Activated naive CD4-positive, alpha-beta T cell treated with anti-CD3 and anti-CD28 coated beads for 36 hours (primary cell): ENCODE results near the gene WNK2. TPM values are rescaled to one million over a fixed set of nuclear protein-coding genes. Genes with fewer than 3 reads are reported as not detected.

ENCODE experiments used
- CTCF ChIA-PET: fragments of 350-600 bp; sonication (Branson Sonifier 250); formaldehyde crosslinking; loops from one replicate; lab custom pipeline; 2021; ENCODE audit warnings: antibody characterized with exemption; lab: Charles Lee
- DNase-seq: peaks from one replicate; pipeline ENCODE4 v3.0.0-alpha.2; 2020
- H3K27ac Mint-ChIP-seq: one replicate; pipeline ENCODE4 v1.8.0; 2021; ENCODE audit warnings: mild to moderate bottlenecking, mixed read lengths
- H3K27me3 Mint-ChIP-seq: one replicate; pipeline ENCODE4 v1.8.0; 2021; ENCODE audit warnings: low read depth, mixed read lengths
- H3K36me3 Mint-ChIP-seq: one replicate; pipeline ENCODE4 v1.8.0; 2021; ENCODE audit warnings: low read depth, mixed read lengths
- H3K4me1 Mint-ChIP-seq: one replicate; pipeline ENCODE4 v1.8.0; 2021; ENCODE audit warnings: low read depth, mixed read lengths
- H3K4me3 Mint-ChIP-seq: one replicate; pipeline ENCODE4 v1.8.0; 2021; ENCODE audit warnings: mild to moderate bottlenecking, moderate library complexity, mixed read lengths
- H3K9me3 Mint-ChIP-seq: one replicate; pipeline ENCODE4 v1.8.0; 2021; ENCODE audit warnings: mixed read lengths
- intact Hi-C: fragments of 100-400 bp; cut with micrococcal nuclease; formaldehyde crosslinking; loops from one replicate; pipeline ENCODE4 v1.15.1; 2023
- total RNA-seq, 2 experiments: library from RNA; stranded (reverse); gene quantifications; one replicate each; pipeline ENCODE4 v1.2.3, GENCODE V29; 2021

WNK2 gene
- total RNA-seq, 2 experiments from 2014 or later: 5.2 to 5.8 TPM

DNA sequence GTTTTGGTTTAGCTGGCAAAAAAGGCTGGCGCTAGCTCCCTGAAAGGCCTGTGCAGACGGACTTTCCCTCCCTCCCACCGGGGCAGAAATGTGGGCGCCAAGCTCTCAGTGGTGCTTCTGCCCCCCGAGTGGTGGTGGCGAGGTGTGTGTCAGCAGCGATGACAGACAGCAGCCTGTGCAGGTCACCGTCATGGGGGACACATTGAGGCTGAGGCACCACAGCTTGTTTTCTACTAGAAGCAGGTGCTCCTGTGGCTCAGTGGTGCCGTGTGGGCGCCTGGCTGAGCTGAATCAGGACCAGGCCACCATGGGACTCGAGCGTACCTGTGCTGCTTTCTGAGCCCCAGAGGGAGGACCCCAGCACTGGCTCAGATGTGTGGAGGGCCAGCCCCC is 6.2 kb downstream of the WNK2 start:
- H3K9me3 Mint-ChIP-seq: no peaks in the 10 kb centered on the region
- CTCF ChIA-PET: interaction anchor here (0.7 kb wide), 1 partner anchor 8 kb away, joined by 3 read pairs; no protein-coding TSS in a partner anchor
- DNase-seq: no peak
- peaks cover 6% of the 10 kb centered on the region for H3K27me3 Mint-ChIP-seq
- no peak overlapping the region for H3K27ac Mint-ChIP-seq
- intact Hi-C loops: no loop called here
- H3K36me3 Mint-ChIP-seq: no peaks in the 10 kb centered on the region
- H3K4me3 Mint-ChIP-seq: no peak overlapping the region
- H3K4me1 Mint-ChIP-seq: no peaks in the 10 kb centered on the region

DNA sequence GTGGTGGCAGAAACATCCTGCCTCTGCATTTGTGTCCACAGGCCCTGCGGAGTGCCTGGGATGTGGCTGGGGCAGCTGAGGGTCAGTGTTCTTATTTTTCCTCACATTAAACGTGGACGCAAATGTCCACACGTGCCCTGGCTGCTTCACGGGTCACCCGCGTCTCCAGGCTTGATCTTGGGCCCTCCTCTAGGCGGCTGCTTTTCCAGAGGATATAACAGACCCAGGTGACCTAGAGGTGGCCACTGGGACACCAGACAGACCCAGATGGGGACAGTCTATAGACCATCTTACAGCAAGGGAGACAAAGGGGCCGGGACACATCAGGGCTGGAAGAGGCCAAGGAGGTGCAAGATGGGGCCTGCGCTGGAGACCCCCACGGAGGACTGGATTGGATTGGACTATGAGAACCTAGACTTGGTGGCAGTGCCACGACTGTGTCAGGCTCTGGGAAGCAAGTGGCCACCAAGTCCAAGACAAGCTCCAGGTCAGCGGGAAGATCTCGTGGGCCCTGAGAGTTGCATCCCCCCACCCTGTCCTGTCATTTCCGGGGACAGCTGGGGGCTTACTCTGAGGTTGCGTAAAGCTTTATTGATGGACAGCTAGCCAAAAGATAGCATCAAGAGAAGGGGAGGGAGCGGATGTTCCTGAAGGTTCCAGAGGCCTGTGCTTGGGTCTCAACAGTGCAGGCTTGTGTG is 6.9 kb downstream of the WNK2 start:
- CTCF ChIA-PET: no interaction called here
- no peaks in the 10 kb centered on the region for H3K4me1 Mint-ChIP-seq
- no peak overlapping the region for H3K4me3 Mint-ChIP-seq
- H3K9me3 Mint-ChIP-seq: no peaks in the 10 kb centered on the region
- H3K36me3 Mint-ChIP-seq: no peaks in the 10 kb centered on the region
- intact Hi-C loops: no loop called here
- DNase-seq: no peak
- peaks cover 2% of the 10 kb centered on the region for H3K27me3 Mint-ChIP-seq
- no peak overlapping the region for H3K27ac Mint-ChIP-seq

- Mint-ChIP-seq H3K4me1 (no peaks in the 10 kb centered on the region), H3K4me3 (no peak overlapping the region), H3K27ac (no peak overlapping the region), H3K36me3 (no peaks in the 10 kb centered on the region), H3K9me3 (no peaks in the 10 kb centered on the region), H3K27me3 (no peaks in the 10 kb centered on the region)
- intact Hi-C loops: no loop called here
- no peak for DNase-seq
- CTCF ChIA-PET: no interaction called here
Measured at GRCh38 chr9:93191354-93191660, 7.4 kb downstream of the WNK2 start.

DNA sequence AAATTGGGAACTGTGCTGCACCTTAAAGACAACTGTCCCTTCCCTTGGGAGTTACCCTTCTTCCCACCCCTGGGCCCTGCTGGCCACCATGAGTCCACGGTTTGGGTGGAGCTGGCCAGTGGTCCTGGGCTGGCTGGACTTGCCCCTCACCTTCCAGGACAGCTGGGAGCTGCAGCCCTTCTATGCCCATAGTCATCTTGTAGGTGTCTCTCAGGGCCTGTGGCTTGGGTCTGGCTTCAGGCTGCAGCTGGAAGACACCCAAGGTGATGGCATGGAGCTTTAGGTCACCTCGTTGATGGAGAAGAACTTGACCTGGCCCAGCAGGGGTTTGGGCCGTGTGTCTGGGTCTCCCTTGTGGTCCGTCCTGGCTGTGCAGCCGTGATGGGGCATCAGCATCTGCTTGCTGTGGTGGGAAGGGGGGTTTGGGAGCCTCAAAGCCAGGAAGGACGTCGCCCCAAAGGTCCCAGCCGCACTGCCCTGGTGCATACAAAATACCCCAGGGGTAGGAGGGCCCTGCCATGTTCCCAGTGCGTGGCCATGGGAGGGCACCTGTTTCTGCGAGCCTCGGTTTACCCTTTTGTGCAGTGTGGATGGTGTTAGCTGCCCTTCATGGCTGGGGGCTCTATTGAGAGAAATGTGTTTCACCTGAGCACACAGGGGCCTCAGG is 8.9 kb downstream of the WNK2 start:
- intact Hi-C loops: no loop called here
- no peak for DNase-seq
- Mint-ChIP-seq H3K4me1 (no peaks in the 10 kb centered on the region), H3K27ac (no peak overlapping the region), H3K36me3 (no peaks in the 10 kb centered on the region), H3K27me3 (no peaks in the 10 kb centered on the region), H3K9me3 (peaks cover 1% of the 10 kb centered on the region), H3K4me3 (no peak overlapping the region)
- CTCF ChIA-PET: interaction anchor here (0.8 kb wide), 1 partner anchor 92 kb away, joined by 3 read pairs; no protein-coding TSS in a partner anchor

GRCh38 chr9:93193388-93194220 is 9.7 kb downstream of the WNK2 start:
- CTCF ChIA-PET: interaction anchor here (0.7 kb wide), 1 partner anchor 444 kb away, joined by 3 read pairs; no protein-coding TSS in a partner anchor
- intact Hi-C loops: no loop called here
- no peaks in the 10 kb centered on the region for H3K27me3 Mint-ChIP-seq

DNA sequence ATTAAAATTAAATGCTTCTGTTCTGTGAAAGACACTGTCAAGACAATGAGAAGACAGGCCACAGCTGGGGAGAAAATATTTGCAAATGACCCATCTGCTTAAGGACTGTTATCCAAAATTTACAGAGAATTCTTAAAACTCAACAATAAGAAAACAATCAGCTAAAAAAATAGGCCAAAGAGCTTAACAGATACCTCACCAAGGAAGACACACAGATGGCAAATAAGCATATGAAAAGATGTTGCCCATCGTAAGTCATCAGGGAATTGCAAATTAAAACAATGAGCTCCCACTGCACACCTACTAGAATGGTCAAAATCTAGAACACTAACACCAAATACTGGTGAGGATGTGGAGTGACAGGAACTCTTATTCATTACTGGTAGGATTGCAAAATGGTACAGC is 10.3 kb downstream of the WNK2 start:
- Mint-ChIP-seq H3K4me1 (no peaks in the 10 kb centered on the region), H3K36me3 (no peaks in the 10 kb centered on the region), H3K27me3 (no peaks in the 10 kb centered on the region), H3K27ac (no peak overlapping the region), H3K4me3 (no peak overlapping the region), H3K9me3 (peaks cover 1% of the 10 kb centered on the region)
- intact Hi-C loops: no loop called here
- CTCF ChIA-PET: interaction anchor here (0.7 kb wide), 1 partner anchor 444 kb away, joined by 3 read pairs; no protein-coding TSS in a partner anchor
- no peak for DNase-seq

More at GRCh38 chr9:93193388-93194220, 9.7 kb downstream of the WNK2 start:
- H3K9me3 Mint-ChIP-seq: peaks cover 1% of the 10 kb centered on the region
- H3K4me3 Mint-ChIP-seq: no peak overlapping the region
- no peak overlapping the region for H3K27ac Mint-ChIP-seq
- H3K4me1 Mint-ChIP-seq: no peaks in the 10 kb centered on the region
- H3K36me3 Mint-ChIP-seq: no peaks in the 10 kb centered on the region
- no peak for DNase-seq

DNA sequence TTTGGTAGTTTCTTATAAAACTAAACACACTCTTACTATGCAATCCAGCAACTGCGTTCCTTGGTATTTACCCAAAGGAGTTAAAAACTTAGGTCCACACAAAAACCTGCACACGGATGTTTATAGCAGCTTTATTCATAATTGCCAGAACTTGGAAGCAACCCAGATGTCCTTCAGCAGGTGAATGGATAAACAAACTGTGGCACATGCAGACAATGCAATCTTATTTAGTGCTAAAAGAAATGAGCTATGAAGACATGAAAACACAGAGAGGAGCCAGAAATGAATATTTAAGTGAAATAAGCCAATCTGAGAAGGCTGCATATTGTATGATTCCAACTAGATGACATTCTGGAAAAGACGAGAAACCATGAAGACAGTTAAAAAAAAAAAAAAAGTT is 10.7 kb downstream of the WNK2 start:
- Mint-ChIP-seq H3K36me3 (no peaks in the 10 kb centered on the region), H3K27ac (no peak overlapping the region), H3K9me3 (peaks cover 1% of the 10 kb centered on the region)

GRCh38 chr9:93196096-93197055 is 12.4 kb downstream of the WNK2 start:
- intact Hi-C loops: no loop called here
- CTCF ChIA-PET: interaction anchor here (1.5 kb wide), 1 partner anchor 87 kb away, joined by 7 read pairs; no protein-coding TSS in a partner anchor
- H3K4me3 Mint-ChIP-seq: no peak overlapping the region
- H3K4me1 Mint-ChIP-seq: no peaks in the 10 kb centered on the region
- no peaks in the 10 kb centered on the region for H3K27me3 Mint-ChIP-seq
- H3K36me3 Mint-ChIP-seq: no peaks in the 10 kb centered on the region
- peaks cover 1% of the 10 kb centered on the region for H3K9me3 Mint-ChIP-seq
- H3K27ac Mint-ChIP-seq: no peak overlapping the region
- no peak for DNase-seq

More for the DNA sequence above, 10.7 kb downstream of the WNK2 start:
- Mint-ChIP-seq H3K27me3 (no peaks in the 10 kb centered on the region), H3K4me3 (no peak overlapping the region), H3K4me1 (no peaks in the 10 kb centered on the region)
- intact Hi-C loops: no loop called here
- CTCF ChIA-PET: interaction anchor here (0.7 kb wide), 1 partner anchor 443 kb away, joined by 3 read pairs; no protein-coding TSS in a partner anchor
- DNase-seq: no peak

DNA sequence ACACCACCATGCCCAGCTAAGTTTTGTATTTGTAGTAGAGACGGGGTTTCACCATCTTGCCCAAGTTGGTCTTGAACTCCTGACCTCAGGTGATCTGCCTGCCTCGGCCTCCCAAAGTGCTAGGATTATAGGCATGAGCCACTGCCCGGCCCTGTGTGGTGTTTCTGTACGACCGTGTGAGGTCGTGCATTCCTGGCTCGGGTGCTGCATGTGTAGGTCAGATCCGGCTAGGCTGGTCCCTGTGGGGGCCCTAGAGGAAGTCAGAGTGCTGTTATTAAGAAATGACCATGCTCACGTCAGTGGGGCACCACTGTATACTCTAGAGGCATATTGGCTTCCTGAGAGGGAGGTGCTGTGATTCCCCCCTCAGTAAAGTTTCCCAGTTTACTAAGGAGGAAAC is 13.7 kb downstream of the WNK2 start:
- H3K36me3 Mint-ChIP-seq: no peaks in the 10 kb centered on the region
- H3K9me3 Mint-ChIP-seq: peaks cover 1% of the 10 kb centered on the region
- H3K27me3 Mint-ChIP-seq: no peaks in the 10 kb centered on the region
- H3K27ac Mint-ChIP-seq: no peak overlapping the region
- H3K4me1 Mint-ChIP-seq: no peaks in the 10 kb centered on the region
- intact Hi-C loops: no loop called here
- CTCF ChIA-PET: no interaction called here
- no peak for DNase-seq
- no peak overlapping the region for H3K4me3 Mint-ChIP-seq

- CTCF ChIA-PET: interaction anchor here (0.6 to 0.8 kb wide), 2 partner anchors 8 to 37 kb away, joined by 3 read pairs; no protein-coding TSS in a partner anchor
- no peak for DNase-seq
- no peak overlapping the region for H3K27ac Mint-ChIP-seq
- intact Hi-C loops: no loop called here
- H3K9me3 Mint-ChIP-seq: peaks cover 1% of the 10 kb centered on the region
- no peaks in the 10 kb centered on the region for H3K27me3 Mint-ChIP-seq
- no peaks in the 10 kb centered on the region for H3K4me1 Mint-ChIP-seq
- no peak overlapping the region for H3K4me3 Mint-ChIP-seq
- H3K36me3 Mint-ChIP-seq: no peaks in the 10 kb centered on the region
Measured at GRCh38 chr9:93198117-93198837, 14.3 kb downstream of the WNK2 start.
